Sigmoid colon (tissue), 7 donors: ENCODE results near the gene ZFAND6. TPM values are rescaled to one million over a fixed set of nuclear protein-coding genes. Genes with fewer than 3 reads are reported as not detected.

ENCODE experiments used
- DNase-seq: peaks from one replicate; pipeline ENCODE4 v3.0.0-alpha.2; 2019
- H3K27ac ChIP-seq, 4 donors: fragments of 200-600 bp; sonication (generic); one replicate each; pipeline ENCODE4 v1.5.1; 2016 to 2019; ENCODE audit warnings: mild to moderate bottlenecking in 1 of 4
- H3K27me3 ChIP-seq, 3 donors: fragments of 200-600 bp; sonication (generic); one replicate each; pipeline ENCODE4 v1.5.1; 2019; ENCODE audit warnings: mild to moderate bottlenecking in 1 of 3
- H3K36me3 ChIP-seq, 4 donors: fragments of 200-600 bp; sonication (generic); one replicate each; pipeline ENCODE4 v1.5.1; 2016 to 2019
- H3K4me1 ChIP-seq, 4 donors: fragments of 200-600 bp; sonication (generic); one replicate each; pipeline ENCODE4 v1.5.1; 2017 to 2019
- H3K4me3 ChIP-seq, 4 donors: fragments of 200-600 bp; sonication (generic); one replicate each; pipeline ENCODE4 v1.5.1; 2017 to 2019; ENCODE audit warnings: mild to moderate bottlenecking in 2 of 4, moderate library complexity in 1 of 4
- H3K9me3 ChIP-seq, 4 donors: fragments of 200-600 bp in 3 of 4; sonication (generic) in 3 of 4; one replicate each; pipeline versions ENCODE4 v1.5.1 to v1.6.1; 2013 to 2019
- EP300 ChIP-seq, 4 donors: sonication (generic); formaldehyde crosslinking; IDR thresholded peaks; one replicate each; pipeline ENCODE4 v1.6.1; 2017; ENCODE audit warnings: antibody characterized with exemption in 4 of 4
- POLR2A ChIP-seq, 2 donors: fragments of 450-650 bp; IDR thresholded peaks; one replicate each; pipeline ENCODE4 v1.6.1; 2016; ENCODE audit warnings: antibody characterized with exemption in 2 of 2, mild to moderate bottlenecking in 2 of 2, moderate library complexity in 2 of 2
- POLR2AphosphoS5 ChIP-seq, 4 donors: sonication (generic); formaldehyde crosslinking; IDR thresholded peaks; one replicate each; pipeline ENCODE4 v1.6.1; 2017; ENCODE audit warnings: antibody characterized with exemption in 4 of 4
- WGBS, 2 donors: extraction: QIAGEN DNeasy Blood & Tissue Kit; methylation state at CpG; one replicate each; pipeline ENCODE4 v1.1.7; 2013; 5-methylcytosine and 5-hydroxymethylcytosine counted together
- intact Hi-C: fragments of 100-400 bp; cut with DNase I; formaldehyde crosslinking; loops from one replicate; pipeline ENCODE4 v1.15.1; 2023
- polyA plus RNA-seq, 3 donors: library from polyadenylated mRNA; stranded (reverse); fragments of 200-250 nt; gene quantifications; one replicate each; pipeline ENCODE4 v1.2.3, GENCODE V29; 2013
- total RNA-seq, 4 donors: library from RNA; depleted of rRNA; stranded (reverse); fragments of >200 nt; gene quantifications; one replicate each; pipeline ENCODE4 v1.1.0, GENCODE V29; 2016
- TF ChIP-seq, protein P1 (sequence below), 4 experiments: fragments of 450-650 bp in 3 of 4; fragments of 200-600 bp in 1 of 4; IDR thresholded peaks; one replicate each; pipeline ENCODE4 v1.5.1; 2016 to 2019; ENCODE audit warnings: antibody characterized with exemption in 4 of 4, mild to moderate bottlenecking in 3 of 4, moderate library complexity in 2 of 4
- donor health status: healthy with polysubstance abuse.
- donor health status: Bipolar disorder and iron deficiency.
- donor health status: healthy.

Gene ZFAND6
- total and polyA plus RNA-seq, 7 donors: 65.8 to 188 (median 138) TPM

- intact Hi-C loops: no loop called here
- Histone ChIP-seq H3K4me3 (no peak overlapping the region), H3K27me3 (no peaks in the 10 kb centered on the region), H3K27ac (no peak overlapping the region), H3K36me3 (peaks cover 0 to 61% (median 19%) of the 10 kb centered on the region in 4 donors), H3K4me1 (no peaks in the 10 kb centered on the region), H3K9me3 (no peaks in the 10 kb centered on the region)
- DNase-seq: no peak
- WGBS, 2 donors: 82 to 87% methylated on average over 5 of the region's 5 CpGs
- TF ChIP-seq POLR2AphosphoS5 (IDR thresholded peaks at IDR 0.05) (no peak), POLR2A (IDR thresholded peaks at IDR 0.05) (no peak), EP300 (IDR thresholded peaks at IDR 0.05) (no peak)
- TF ChIP-seq, protein P1, sequence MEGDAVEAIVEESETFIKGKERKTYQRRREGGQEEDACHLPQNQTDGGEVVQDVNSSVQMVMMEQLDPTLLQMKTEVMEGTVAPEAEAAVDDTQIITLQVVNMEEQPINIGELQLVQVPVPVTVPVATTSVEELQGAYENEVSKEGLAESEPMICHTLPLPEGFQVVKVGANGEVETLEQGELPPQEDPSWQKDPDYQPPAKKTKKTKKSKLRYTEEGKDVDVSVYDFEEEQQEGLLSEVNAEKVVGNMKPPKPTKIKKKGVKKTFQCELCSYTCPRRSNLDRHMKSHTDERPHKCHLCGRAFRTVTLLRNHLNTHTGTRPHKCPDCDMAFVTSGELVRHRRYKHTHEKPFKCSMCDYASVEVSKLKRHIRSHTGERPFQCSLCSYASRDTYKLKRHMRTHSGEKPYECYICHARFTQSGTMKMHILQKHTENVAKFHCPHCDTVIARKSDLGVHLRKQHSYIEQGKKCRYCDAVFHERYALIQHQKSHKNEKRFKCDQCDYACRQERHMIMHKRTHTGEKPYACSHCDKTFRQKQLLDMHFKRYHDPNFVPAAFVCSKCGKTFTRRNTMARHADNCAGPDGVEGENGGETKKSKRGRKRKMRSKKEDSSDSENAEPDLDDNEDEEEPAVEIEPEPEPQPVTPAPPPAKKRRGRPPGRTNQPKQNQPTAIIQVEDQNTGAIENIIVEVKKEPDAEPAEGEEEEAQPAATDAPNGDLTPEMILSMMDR (IDR thresholded peaks at IDR 0.05): no peak
These were observed 123.3 kb downstream of the ZFAND6 start for GRCh38 chr15:80182611-80183261.

DNA sequence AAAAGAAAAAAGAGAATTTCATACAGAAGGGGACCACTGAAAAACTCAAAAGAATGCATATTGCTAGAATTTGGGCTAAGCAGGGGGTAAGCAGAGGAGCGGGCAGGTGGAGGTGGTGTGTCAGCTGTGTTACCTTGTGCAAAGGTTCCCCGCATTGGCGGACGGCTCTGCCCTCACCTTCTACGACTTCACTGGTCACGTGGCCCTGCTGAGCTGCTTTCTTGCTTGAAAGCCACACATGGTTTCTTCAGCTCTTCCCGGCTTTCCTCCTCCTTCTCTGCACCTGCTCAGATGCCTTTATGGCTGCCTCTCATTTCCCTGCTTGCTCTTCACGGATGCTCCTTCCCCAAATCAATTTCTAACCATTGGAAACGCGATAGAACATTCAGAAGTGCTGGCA, 123.8 kb downstream of the ZFAND6 start:
- Histone ChIP-seq H3K36me3 (peaks cover 0 to 66% (median 19%) of the 10 kb centered on the region in 4 donors), H3K27me3 (no peaks in the 10 kb centered on the region), H3K4me3 (no peak overlapping the region), H3K27ac (no peak overlapping the region), H3K4me1 (no peaks in the 10 kb centered on the region), H3K9me3 (no peaks in the 10 kb centered on the region)
- no peak for DNase-seq
- WGBS, 2 donors: 93% methylated on average over 10 of the region's 10 CpGs
- no peak for TF ChIP-seq POLR2AphosphoS5 (IDR thresholded peaks at IDR 0.05)
- TF ChIP-seq, protein P1 (IDR thresholded peaks at IDR 0.05): no peak
- no peak for TF ChIP-seq EP300 (IDR thresholded peaks at IDR 0.05)
- TF ChIP-seq POLR2A (IDR thresholded peaks at IDR 0.05): no peak
- intact Hi-C loops: no loop called here

- H3K27ac ChIP-seq: no peak overlapping the region
These were observed 124.4 kb downstream of the ZFAND6 start for GRCh38 chr15:80183886-80184285.

DNA sequence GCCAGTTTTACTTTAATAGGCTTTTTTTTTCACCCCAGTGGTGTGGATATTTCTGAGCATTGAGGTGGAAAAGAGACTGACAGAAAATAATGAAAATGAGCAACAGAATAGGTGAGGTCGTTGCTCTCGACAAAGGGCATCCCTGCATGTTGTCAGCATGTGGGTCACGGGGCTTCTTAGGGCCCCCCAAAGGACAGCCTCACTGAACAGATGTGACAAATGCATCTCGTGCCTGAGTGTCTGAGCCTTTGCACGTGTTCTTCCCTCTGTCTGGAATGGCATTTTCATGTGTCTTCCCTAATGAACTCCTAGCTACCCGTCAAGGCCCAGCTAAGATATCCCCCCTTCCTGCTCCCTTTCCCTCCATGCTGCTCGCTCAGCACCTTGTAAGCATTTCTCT, 125.1 kb downstream of the ZFAND6 start:
- DNase-seq: no peak
- intact Hi-C loops: no loop called here
- H3K27ac ChIP-seq: no peak overlapping the region
- peaks cover 0 to 66% (median 17%) of the 10 kb centered on the region in 4 donors for H3K36me3 ChIP-seq
- TF ChIP-seq POLR2AphosphoS5 (IDR thresholded peaks at IDR 0.05) (no peak), EP300 (IDR thresholded peaks at IDR 0.05) (no peak), POLR2A (IDR thresholded peaks at IDR 0.05) (no peak)
- TF ChIP-seq, protein P1 (IDR thresholded peaks at IDR 0.05): no peak
- H3K9me3 ChIP-seq: no peaks in the 10 kb centered on the region
- no peaks in the 10 kb centered on the region for H3K27me3 ChIP-seq
- H3K4me1 ChIP-seq: no peaks in the 10 kb centered on the region
- H3K4me3 ChIP-seq: no peak overlapping the region
- WGBS, 2 donors: 86 to 93% methylated on average over 7 of the region's 7 CpGs

More at GRCh38 chr15:80183886-80184285, 124.4 kb downstream of the ZFAND6 start:
- 89 to 91% methylated on average over 6 of the region's 6 CpGs for WGBS, 2 donors
- Histone ChIP-seq H3K9me3 (no peaks in the 10 kb centered on the region), H3K4me1 (no peaks in the 10 kb centered on the region), H3K36me3 (peaks cover 0 to 66% (median 19%) of the 10 kb centered on the region in 4 donors), H3K4me3 (no peak overlapping the region), H3K27me3 (no peaks in the 10 kb centered on the region)
- no peak for DNase-seq
- intact Hi-C loops: no loop called here
- TF ChIP-seq EP300 (IDR thresholded peaks at IDR 0.05) (no peak), POLR2AphosphoS5 (IDR thresholded peaks at IDR 0.05) (no peak), POLR2A (IDR thresholded peaks at IDR 0.05) (no peak)
- TF ChIP-seq, protein P1 (IDR thresholded peaks at IDR 0.05): no peak

GRCh38 chr15:80185152-80185551, 125.7 kb downstream of the ZFAND6 start:
- WGBS, 2 donors: 97 to 99% methylated on average over 2 of the region's 2 CpGs

More at GRCh38 chr15:80185152-80185551, 125.7 kb downstream of the ZFAND6 start:
- H3K27me3 ChIP-seq: no peaks in the 10 kb centered on the region
- intact Hi-C loops: no loop called here
- DNase-seq: no peak
- no peaks in the 10 kb centered on the region for H3K9me3 ChIP-seq
- H3K27ac ChIP-seq: no peak overlapping the region
- H3K4me3 ChIP-seq: no peak overlapping the region
- no peaks in the 10 kb centered on the region for H3K4me1 ChIP-seq
- H3K36me3 ChIP-seq: peaks cover 0 to 62% (median 14%) of the 10 kb centered on the region in 4 donors
- TF ChIP-seq, protein P1 (IDR thresholded peaks at IDR 0.05): no peak
- TF ChIP-seq EP300 (IDR thresholded peaks at IDR 0.05) (no peak), POLR2A (IDR thresholded peaks at IDR 0.05) (no peak), POLR2AphosphoS5 (IDR thresholded peaks at IDR 0.05) (no peak)
